GM19463 (cell line): Measurements from ENCODE around the gene ATP9A.
A peak's percentile ranks its signal among the peaks of the same experiment; 100 is the strongest.

ENCODE experiments used
- ATAC-seq: cut with Tn5 transposase; IDR thresholded peaks from one replicate; pipeline ENCODE4 v1.9.1; 2021; ENCODE audit warnings: mild to moderate bottlenecking, moderate library complexity; ENCODE audit not compliant: unreplicated experiment

ATP9A gene

DNA sequence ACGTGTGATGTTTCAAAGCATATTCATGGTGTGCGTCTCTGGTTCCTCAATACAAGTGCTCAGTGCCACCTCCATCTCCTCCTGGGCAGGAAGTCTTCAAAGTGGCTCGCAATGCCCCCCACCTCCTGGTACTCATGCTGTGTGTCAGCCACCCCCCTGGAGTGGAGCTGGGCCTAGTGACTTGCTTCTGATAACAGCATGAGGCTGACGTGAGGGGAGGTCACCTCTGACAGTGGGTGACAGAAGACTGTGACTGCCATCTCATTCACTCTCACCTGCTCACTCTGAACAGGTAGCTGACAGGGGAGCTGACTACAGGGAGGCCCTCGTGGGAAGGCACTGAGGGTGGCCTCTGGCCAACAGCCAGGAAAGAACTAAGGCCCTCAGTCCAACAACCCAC, 133.3 kb downstream of the ATP9A start:
- no peak for ATAC-seq

- ATAC-seq, result no peak
Observed at GRCh38 chr20:51634257-51634656, 133.9 kb downstream of the ATP9A start.

GRCh38 chr20:51633430-51633829, 134.8 kb downstream of the ATP9A start:
- ATAC-seq, result no peak

GRCh38 chr20:51631953-51632352, 136.2 kb downstream of the ATP9A start:
- ATAC-seq, result no peak

DNA sequence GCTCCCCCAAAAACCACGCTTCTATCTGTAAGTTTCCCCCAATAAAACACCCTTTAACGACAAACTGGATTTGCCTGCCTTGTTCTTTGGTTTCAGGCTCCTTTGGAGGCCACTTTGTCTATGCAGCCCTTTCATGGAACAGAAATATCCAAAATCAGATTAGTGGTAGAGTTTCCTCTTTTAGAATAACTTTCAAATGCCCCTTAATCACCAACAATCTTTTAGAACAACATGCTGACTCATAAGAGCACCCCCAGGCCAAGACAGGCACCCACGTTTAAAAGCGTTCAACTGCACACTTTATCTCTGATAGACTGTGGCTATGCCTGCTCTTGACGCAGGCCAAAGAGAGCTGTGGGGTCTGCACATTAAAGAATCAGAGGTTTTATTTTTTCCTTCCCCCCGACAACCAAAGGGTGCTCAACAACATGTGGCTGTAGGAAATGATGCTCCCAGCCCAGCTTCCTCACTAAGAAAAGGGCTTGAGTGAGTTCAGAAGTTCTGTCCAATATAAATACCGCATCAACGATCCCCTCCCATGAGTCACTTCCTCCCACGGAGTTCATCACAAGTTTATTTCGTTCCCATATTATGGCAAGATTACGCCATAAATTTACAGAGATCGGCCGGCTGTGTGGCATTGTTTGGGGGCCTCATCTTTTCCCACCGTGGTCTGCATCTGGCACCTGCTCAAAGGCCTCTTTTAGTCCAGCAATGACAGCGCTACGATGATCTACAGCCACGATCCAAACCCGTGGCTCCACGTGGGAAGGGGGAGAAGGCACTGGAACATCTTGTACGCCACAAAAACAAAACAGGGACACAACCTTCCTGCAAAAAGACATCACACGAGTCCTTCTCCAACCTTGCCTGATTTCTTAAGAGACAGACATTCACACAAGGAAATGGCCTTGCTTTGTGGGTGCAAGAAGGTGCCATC, 136.9 kb downstream of the ATP9A start:
- no peak for ATAC-seq

GRCh38 chr20:51629399-51630058, 138.7 kb downstream of the ATP9A start:
- ATAC-seq, result no peak

- ATAC-seq, result no peak
Observed at GRCh38 chr20:51628533-51629398, 139.4 kb downstream of the ATP9A start.

DNA sequence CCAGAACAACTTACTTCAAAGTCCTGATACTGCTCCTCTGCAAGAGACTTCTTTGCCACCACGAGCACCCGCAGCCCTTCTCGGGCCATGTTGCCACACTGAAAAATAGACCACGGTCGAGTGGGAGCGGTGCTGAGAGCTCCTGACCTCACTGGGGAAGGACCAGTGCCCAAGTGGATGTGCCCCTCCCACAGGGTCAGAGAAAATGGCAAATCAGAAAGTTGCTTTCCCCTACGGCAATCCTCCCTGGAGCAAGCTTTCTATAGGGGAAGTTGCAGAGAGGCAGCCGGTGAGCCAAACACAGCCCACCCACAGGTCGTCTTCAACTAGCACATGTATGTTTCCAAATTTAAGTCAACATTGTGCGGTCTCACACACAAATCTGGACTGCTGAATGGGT, 140.6 kb downstream of the ATP9A start:
- ATAC-seq, result no peak

DNA sequence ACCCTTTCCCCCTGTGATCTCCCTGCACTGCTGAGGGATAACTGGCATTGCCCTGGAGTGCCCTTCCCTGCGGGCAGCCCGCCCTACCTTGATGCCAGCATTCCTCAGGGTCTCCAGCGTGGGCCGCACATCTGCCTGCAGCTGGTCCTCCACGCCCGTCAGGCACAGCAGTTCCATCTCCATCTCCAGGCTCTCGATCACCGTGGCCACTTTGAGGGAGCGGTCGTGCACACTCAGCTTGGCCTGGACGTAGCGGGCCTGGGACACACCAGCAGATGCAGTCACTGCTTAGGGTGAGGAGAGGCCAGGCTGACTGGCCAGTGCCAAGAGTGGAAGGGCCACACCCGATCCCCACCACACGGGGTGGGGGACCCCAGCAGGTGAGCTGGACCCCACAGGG, 143.1 kb downstream of the ATP9A start:
- ATAC-seq, result no peak

DNA sequence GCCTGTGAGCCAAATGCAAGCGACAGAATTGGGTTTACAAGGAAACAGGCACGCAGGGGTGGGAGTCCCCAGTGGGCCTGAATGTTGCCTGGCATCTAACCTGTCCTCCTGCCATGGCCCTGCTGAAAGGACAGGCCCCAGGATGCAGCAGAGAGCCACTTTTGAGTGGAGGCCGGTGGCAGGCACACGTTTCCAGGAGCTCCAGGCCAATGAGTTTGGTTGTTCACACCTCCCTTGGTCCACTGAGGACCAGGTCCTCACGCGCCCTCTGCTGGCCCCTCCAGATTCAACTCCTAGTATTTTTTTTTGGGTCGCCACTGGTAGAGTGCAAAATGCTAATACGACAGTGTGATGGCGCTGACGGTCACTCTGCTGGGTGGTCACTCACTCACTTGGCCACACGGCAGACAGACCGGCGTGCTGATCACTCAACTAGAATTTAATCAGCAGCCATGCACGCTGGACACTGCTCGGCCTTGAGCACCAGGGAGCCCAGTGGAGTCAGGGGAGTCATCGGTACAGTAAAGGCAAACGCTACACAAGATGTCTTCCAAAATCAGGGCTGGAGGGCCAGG, 143.9 kb downstream of the ATP9A start:
- peak; percentile 53 for ATAC-seq

- ATAC-seq, result no peak
Observed at GRCh38 chr20:51623255-51623654, 144.9 kb downstream of the ATP9A start.

GRCh38 chr20:51622004-51622874, 146.0 kb downstream of the ATP9A start:
- ATAC-seq, result no peak

GRCh38 chr20:51620432-51620831, 147.8 kb downstream of the ATP9A start:
- ATAC-seq, result no peak

DNA sequence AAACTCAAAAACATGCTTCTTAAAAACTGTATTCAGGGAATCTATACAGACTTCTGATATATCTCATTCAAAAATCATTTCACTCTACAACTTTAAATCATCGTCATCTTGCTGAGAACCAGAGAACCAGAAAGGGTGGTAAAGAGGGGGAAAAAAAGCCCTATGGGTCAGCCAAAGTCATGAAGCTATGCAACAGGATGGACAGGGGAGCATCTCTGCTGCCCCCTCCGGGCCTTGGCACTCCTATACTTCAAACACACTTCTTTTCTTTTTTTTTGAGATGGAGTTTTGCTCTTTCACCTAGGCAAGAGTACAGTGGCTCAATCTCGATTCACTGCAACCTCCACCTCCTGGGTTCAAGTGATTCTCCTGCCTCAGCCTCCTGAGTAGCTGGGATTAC, 152.1 kb downstream of the ATP9A start:
- ATAC-seq, result no peak

- no peak for ATAC-seq
Observed at GRCh38 chr20:51614687-51615086, 153.5 kb downstream of the ATP9A start.

DNA sequence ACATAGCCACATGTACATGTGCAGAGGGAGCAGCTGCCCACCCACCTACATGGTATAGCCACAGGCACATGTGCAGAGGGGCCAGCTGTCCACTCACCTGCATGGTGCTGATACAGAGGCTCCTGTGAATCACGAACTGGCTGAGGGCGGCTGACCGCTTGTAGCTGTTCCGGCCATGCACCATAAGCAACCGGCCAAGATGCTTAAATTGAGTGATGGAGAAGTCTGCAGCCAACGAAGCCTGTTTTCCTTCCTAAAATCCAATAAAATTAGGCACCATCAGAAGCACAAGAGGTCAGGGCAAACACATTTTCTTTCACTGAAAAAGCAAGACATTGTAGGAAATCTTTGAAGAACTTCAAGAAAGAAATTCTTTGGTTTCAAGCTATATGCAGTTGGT, 154.6 kb downstream of the ATP9A start:
- no peak for ATAC-seq

DNA sequence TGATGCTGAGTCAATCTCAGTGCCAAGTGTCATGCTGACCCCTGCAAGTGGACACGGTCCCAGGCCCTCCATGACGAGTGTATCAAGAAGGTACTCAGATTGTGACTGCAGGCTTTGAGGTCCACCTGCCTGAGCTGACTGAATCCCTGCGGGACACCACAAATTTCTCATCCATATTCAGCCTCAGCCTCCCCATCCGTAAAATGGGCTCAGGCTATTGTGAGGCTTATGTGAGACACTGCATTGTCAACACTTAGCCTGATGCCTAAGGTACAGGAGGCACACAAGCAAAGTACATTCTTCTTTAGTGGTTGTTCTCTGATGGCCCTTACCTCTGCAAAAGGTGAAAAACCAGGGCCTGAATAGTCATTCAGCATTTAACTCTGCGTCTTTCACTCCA, 155.3 kb downstream of the ATP9A start:
- ATAC-seq, result no peak

GRCh38 chr20:51611625-51611890, 156.6 kb downstream of the ATP9A start:
- no peak for ATAC-seq

- no peak for ATAC-seq
Observed at GRCh38 chr20:51610761-51611624, 157.2 kb downstream of the ATP9A start.
